Esophagus mucosa (tissue), 1 donor: ENCODE results near the gene POPDC2. TPM values are rescaled to one million over a fixed set of nuclear protein-coding genes. Genes with fewer than 3 reads are reported as not detected.
"Not testable (repeated sequence)": the region's sequence is repeated elsewhere in the genome, so short reads cannot be mapped to it uniquely, and the experiment has no call there.

ENCODE experiments used
- ATAC-seq: fragments of 200-7000 bp; cut with Tn5 transposase; one replicate; pipeline ENCODE4 v1.9.1; 2020
- total RNA-seq: library from RNA; stranded (reverse); gene quantifications from one replicate; pipeline ENCODE4 v1.2.4, GENCODE V29; 2023
- donor health status: DM: yes; HTN: yes; CAD: no.

POPDC2 gene
- total RNA-seq, 1 donor from 2014 or later, result 0.60 TPM

GRCh38 chr3:119613201-119613600 is 47.2 kb downstream of the POPDC2 start:
- peak; percentile 59 for ATAC-seq

DNA sequence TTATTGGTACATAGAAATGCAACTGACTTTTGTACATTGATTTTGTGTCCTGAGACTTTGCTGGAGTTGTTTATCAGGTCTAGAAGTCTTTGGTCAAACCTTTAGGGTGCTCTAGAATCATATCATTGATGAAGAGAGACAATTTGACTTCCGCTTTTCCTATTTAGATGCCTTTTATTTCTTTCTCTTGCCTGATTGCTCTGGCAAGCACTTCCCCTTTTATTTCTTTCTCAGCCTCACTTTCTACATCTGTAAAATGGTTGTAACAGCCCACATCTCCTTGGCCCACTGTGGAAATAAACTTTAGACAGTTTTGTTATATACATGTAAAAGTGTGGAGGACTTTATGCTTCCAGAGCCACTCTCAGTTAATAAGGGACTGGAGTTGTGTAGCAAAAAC is 48.7 kb downstream of the POPDC2 start:
- ATAC-seq, result no peak

GRCh38 chr3:119609301-119609700 is 51.1 kb downstream of the POPDC2 start:
- no peak for ATAC-seq

- ATAC-seq, result no peak
Observed at GRCh38 chr3:119608405-119609000, 51.9 kb downstream of the POPDC2 start.

DNA sequence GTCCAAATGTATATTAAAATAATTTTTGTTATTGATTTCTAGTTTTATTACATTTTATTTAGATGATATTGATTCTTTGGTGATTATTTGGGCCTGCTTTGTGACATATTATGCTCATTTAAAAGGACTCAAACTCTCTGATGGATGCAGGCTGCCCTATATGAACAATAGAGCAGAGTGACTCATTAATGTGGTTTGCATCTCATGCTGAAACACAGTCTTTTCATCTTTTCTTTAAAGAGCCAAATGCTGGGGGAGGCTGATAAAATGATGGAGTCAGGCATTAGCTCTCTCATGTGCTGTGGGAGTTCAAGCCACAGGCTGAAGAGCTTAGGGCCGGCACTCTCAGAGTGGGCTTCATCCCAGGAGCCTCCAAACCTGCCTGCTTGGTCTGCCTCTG is 55.5 kb downstream of the POPDC2 start:
- ATAC-seq, result no peak

- no peak for ATAC-seq
Observed at GRCh38 chr3:119602676-119603075, 57.7 kb downstream of the POPDC2 start.

GRCh38 chr3:119601154-119601553 is 59.2 kb downstream of the POPDC2 start:
- no peak for ATAC-seq

GRCh38 chr3:119600732-119601131 is 59.7 kb downstream of the POPDC2 start:
- peak; percentile 63 for ATAC-seq

GRCh38 chr3:119599558-119600174 is 60.7 kb downstream of the POPDC2 start:
- ATAC-seq, result no peak

- no peak for ATAC-seq
Observed at GRCh38 chr3:119598410-119599098, 61.8 kb downstream of the POPDC2 start.

DNA sequence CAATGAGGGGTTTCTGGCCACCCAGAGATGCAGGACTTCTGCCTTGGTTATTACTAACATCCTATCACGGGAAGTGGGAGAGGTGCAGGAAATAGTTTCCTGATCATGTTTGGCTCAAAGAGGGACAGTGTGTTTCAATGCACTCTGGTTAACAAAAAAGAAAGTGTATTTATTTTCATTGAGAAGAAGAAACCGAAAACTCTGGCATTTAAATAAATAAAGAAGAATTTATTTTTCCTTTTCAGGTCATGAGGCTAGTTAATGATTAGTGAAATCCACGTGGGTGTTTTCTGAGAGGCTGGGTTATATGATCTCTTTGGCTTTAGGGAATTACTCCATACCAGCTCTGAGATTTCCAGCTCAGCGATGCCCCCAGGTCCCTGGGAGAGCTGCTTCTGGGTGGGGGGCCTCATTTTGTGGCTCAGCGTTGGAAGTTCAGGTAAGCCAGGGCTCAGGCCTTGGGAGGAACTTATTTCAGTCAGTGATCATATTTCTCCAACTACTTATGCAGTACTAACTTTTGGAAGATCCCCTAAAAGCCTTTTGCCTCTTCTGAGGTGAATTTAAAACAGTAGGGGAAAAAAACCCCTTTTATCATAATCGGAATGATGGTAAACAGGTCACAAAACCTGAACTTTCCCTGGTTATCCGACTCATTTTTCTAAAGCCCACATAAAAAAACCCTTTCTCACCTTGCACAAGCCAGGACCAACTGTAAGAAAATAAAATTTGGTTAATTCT is 62.7 kb downstream of the POPDC2 start, which contains the start of gene PLA1A:
TSS of gene PLA1A (plus strand) at position 338 of the 741 bp plus-strand sequence. CDS start at position 367, 29 bp downstream.
- no peak for ATAC-seq

DNA sequence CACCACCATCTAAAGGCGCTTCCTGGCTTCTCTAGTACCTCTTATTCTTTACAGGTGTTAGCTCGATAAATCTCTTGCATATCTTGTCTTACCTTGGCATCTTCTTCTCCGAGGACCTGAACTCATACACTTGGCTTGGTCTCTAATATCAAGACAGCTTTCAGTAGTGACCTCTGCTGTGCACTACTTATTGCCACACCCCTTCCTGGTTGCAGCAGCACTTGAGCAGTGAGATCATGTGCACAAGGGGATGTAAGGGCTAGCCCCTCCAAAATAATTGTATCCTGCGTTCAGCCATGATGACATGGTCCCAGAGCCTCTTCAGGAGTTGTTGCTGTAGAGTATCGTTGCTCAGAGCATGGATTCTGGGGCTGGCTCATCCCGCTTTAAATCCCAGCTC is 64.0 kb downstream of the POPDC2 start:
- no peak for ATAC-seq

GRCh38 chr3:119595639-119596334 is 64.6 kb downstream of the POPDC2 start:
- no peak for ATAC-seq

- not testable (repeated sequence) for ATAC-seq
Observed at GRCh38 chr3:119594929-119595328, 65.5 kb downstream of the POPDC2 start.

GRCh38 chr3:119594066-119594465 is 66.3 kb downstream of the POPDC2 start:
- ATAC-seq, result no peak

DNA sequence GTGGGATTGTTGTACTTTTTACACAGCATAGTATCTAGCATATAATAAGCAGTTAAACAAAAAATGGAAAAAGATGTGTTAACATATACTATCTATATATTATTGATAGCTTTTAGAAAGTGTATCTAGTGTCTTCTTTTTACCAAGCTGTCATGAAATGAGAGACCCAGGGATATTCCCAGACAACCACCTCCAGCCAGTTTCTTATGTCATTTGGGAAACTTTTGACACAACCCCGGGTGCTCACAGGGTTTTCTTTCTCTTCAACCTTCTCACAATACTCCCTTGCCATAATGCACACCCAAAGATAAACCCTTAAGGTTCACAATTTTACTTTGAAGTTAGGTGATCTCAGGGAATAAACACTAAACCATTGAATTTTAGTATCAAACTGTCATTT is 67.5 kb downstream of the POPDC2 start:
- no peak for ATAC-seq

Other genes with a start within 250 kb of the POPDC2 start
- gene TMEM39A, start 197.0 kb downstream of the POPDC2 start, total RNA-seq, result 13.1 TPM
- 9.0 TPM for gene POGLUT1, start 191.6 kb downstream of the POPDC2 start, total RNA-seq
- 90.3 TPM for gene TIMMDC1, start 162.0 kb downstream of the POPDC2 start, total RNA-seq
- 0.08 TPM for gene CD80, start 101.0 kb downstream of the POPDC2 start, total RNA-seq
- gene ADPRH, start 81.1 kb downstream of the POPDC2 start, total RNA-seq, result 2.1 TPM
- gene PLA1A, start 62.7 kb downstream of the POPDC2 start, total RNA-seq, result 0.92 TPM
- 24.9 TPM for gene COX17, start 16.8 kb upstream of the POPDC2 start, total RNA-seq
- gene CFAP91, start 42.4 kb upstream of the POPDC2 start, total RNA-seq, result not detected
- gene NR1I2, start 121.5 kb upstream of the POPDC2 start, total RNA-seq, result not detected